ENCODE data around the gene SLC12A6. TPM values are rescaled to one million over a fixed set of nuclear protein-coding genes. Genes with fewer than 3 reads are reported as not detected.

The SLC12A6 gene
- total and polyA plus RNA-seq, 7 experiments from 2014 or later: 9.6 to 122 (median 104) TPM

- Histone ChIP-seq H3K27me3 (ENCODE audit: control insufficient read depth in 2 of 2, insufficient read depth in 2 of 2, low read length in 2 of 2) (no peaks in the 10 kb centered on the region), H3K36me3 (ENCODE audit: control insufficient read depth in 2 of 3, insufficient read depth in 3 of 3, low read length in 3 of 3) (no peaks in the 10 kb centered on the region), H3K9me3 (ENCODE audit: control insufficient read depth in 2 of 3, low read length in 3 of 3) (no peaks in the 10 kb centered on the region), H3K4me1 (ENCODE audit: control insufficient read depth in 2 of 2, insufficient read depth in 2 of 2, low read length in 2 of 2) (no peaks in the 10 kb centered on the region), H3K27ac (ENCODE audit: low read depth, low read length) (no peak overlapping the region), H3K4me3 (ENCODE audit: low read length) (no peak overlapping the region)
- Mint-ChIP-seq H3K27ac (peak overlapping the region in 4 of 9 donors; percentile 32 to 67 (median 44)), H3K4me3 (no peak overlapping the region), H3K36me3 (peaks cover 0 to 27% (median 10%) of the 10 kb centered on the region in 5 donors), H3K4me1 (peaks cover 0 to 68% (median 37%) of the 10 kb centered on the region in 7 donors), H3K9me3 (peaks cover 0 to 2% (median 0%) of the 10 kb centered on the region in 11 donors), H3K27me3 (no peaks in the 10 kb centered on the region)
- DNase-seq: no peak
- ATAC-seq: no peak
- CTCF ChIA-PET: interaction anchor here (1.4 kb wide), 1 partner anchor 38 kb away, joined by 4 read pairs; no protein-coding TSS in a partner anchor
- intact Hi-C loops (cut with micrococcal nuclease): no loop called here
- POLR2A ChIA-PET: no interaction called here
Measured at GRCh38 chr15:34279368-34279767, 58.2 kb downstream of the SLC12A6 start.

- peaks cover 0 to 4% (median 0%) of the 10 kb centered on the region in 3 experiments for H3K36me3 ChIP-seq (ENCODE audit: control insufficient read depth in 2 of 3, insufficient read depth in 3 of 3, low read length in 3 of 3)
- DNase-seq: no peak
- H3K4me1 Mint-ChIP-seq: peaks cover 0 to 55% (median 34%) of the 10 kb centered on the region in 7 donors
- no peak for ATAC-seq
- ChIA-PET POLR2A (no interaction called here), CTCF (interaction anchor here (0.7 kb wide), 1 partner anchor 11 kb away, joined by 3 read pairs; no protein-coding TSS in a partner anchor)
- H3K27ac Mint-ChIP-seq: peak overlapping the region in 3 of 9 donors; percentile 15 to 63 (median 17)
- H3K36me3 Mint-ChIP-seq: peaks cover 3 to 31% (median 17%) of the 10 kb centered on the region in 5 donors
- no peak overlapping the region for H3K4me3 ChIP-seq (ENCODE audit: low read length)
- H3K4me1 ChIP-seq (ENCODE audit: control insufficient read depth in 2 of 2, insufficient read depth in 2 of 2, low read length in 2 of 2): no peaks in the 10 kb centered on the region
- no peaks in the 10 kb centered on the region for H3K9me3 ChIP-seq (ENCODE audit: control insufficient read depth in 2 of 3, low read length in 3 of 3)
- intact Hi-C loops (cut with micrococcal nuclease): loop anchor here in 1 of 2 donors (2.0 kb wide), 1 partner anchor 23 kb away; no protein-coding TSS in a partner anchor
- peaks cover 0 to 2% (median 0%) of the 10 kb centered on the region in 11 donors for H3K9me3 Mint-ChIP-seq
- H3K27me3 Mint-ChIP-seq: no peaks in the 10 kb centered on the region
- no peaks in the 10 kb centered on the region for H3K27me3 ChIP-seq (ENCODE audit: control insufficient read depth in 2 of 2, insufficient read depth in 2 of 2, low read length in 2 of 2)
- H3K4me3 Mint-ChIP-seq: no peak overlapping the region
- no peak overlapping the region for H3K27ac ChIP-seq (ENCODE audit: low read depth, low read length)
Measured at GRCh38 chr15:34275721-34276120, 61.9 kb downstream of the SLC12A6 start.

- DNase-seq (no peak), ATAC-seq (no peak)
- Histone ChIP-seq H3K27ac (ENCODE audit: low read depth, low read length) (no peak overlapping the region), H3K9me3 (ENCODE audit: control insufficient read depth in 2 of 3, low read length in 3 of 3) (no peaks in the 10 kb centered on the region), H3K4me3 (ENCODE audit: low read length) (no peak overlapping the region), H3K27me3 (ENCODE audit: control insufficient read depth in 2 of 2, insufficient read depth in 2 of 2, low read length in 2 of 2) (no peaks in the 10 kb centered on the region), H3K36me3 (ENCODE audit: control insufficient read depth in 2 of 3, insufficient read depth in 3 of 3, low read length in 3 of 3) (peaks cover 0 to 4% (median 0%) of the 10 kb centered on the region in 3 experiments), H3K4me1 (ENCODE audit: control insufficient read depth in 2 of 2, insufficient read depth in 2 of 2, low read length in 2 of 2) (no peaks in the 10 kb centered on the region)
- H3K4me1 Mint-ChIP-seq: peaks cover 0 to 49% (median 29%) of the 10 kb centered on the region in 7 donors
- peaks cover 3 to 30% (median 17%) of the 10 kb centered on the region in 5 donors for H3K36me3 Mint-ChIP-seq
- no peaks in the 10 kb centered on the region for H3K9me3 Mint-ChIP-seq
- CTCF ChIA-PET: no interaction called here
- H3K4me3 Mint-ChIP-seq: no peak overlapping the region
- POLR2A ChIA-PET: no interaction called here
- peak overlapping the region in 2 of 9 donors; percentile 15 to 63 for H3K27ac Mint-ChIP-seq
- intact Hi-C loops (cut with micrococcal nuclease): no loop called here
- no peaks in the 10 kb centered on the region for H3K27me3 Mint-ChIP-seq
Measured at GRCh38 chr15:34275154-34275553, 62.4 kb downstream of the SLC12A6 start.

GRCh38 chr15:34271493-34271892 lies 66.1 kb downstream of the SLC12A6 start:
- Mint-ChIP-seq H3K4me3 (no peak overlapping the region), H3K27ac (peak overlapping the region in 2 of 9 donors; percentile 28 to 38), H3K27me3 (no peaks in the 10 kb centered on the region), H3K9me3 (no peaks in the 10 kb centered on the region), H3K4me1 (peaks cover 0 to 35% (median 19%) of the 10 kb centered on the region in 7 donors), H3K36me3 (peaks cover 3 to 34% (median 24%) of the 10 kb centered on the region in 5 donors)
- DNase-seq (no peak), ATAC-seq (no peak)
- no peaks in the 10 kb centered on the region for H3K4me1 ChIP-seq (ENCODE audit: control insufficient read depth in 2 of 2, insufficient read depth in 2 of 2, low read length in 2 of 2)
- peaks cover 0 to 4% (median 0%) of the 10 kb centered on the region in 3 experiments for H3K36me3 ChIP-seq (ENCODE audit: control insufficient read depth in 2 of 3, insufficient read depth in 3 of 3, low read length in 3 of 3)
- ChIA-PET CTCF (no interaction called here), POLR2A (no interaction called here)
- no peak overlapping the region for H3K27ac ChIP-seq (ENCODE audit: low read depth, low read length)
- no peaks in the 10 kb centered on the region for H3K27me3 ChIP-seq (ENCODE audit: control insufficient read depth in 2 of 2, insufficient read depth in 2 of 2, low read length in 2 of 2)
- intact Hi-C loops (cut with micrococcal nuclease): no loop called here
- H3K9me3 ChIP-seq (ENCODE audit: control insufficient read depth in 2 of 3, low read length in 3 of 3): no peaks in the 10 kb centered on the region
- no peak overlapping the region for H3K4me3 ChIP-seq (ENCODE audit: low read length)

GRCh38 chr15:34266751-34267150 lies 70.8 kb downstream of the SLC12A6 start:
- no peaks in the 10 kb centered on the region for H3K27me3 Mint-ChIP-seq
- no peak overlapping the region for H3K4me3 Mint-ChIP-seq
- H3K4me3 ChIP-seq (ENCODE audit: low read length): no peak overlapping the region
- no peaks in the 10 kb centered on the region for H3K27me3 ChIP-seq (ENCODE audit: control insufficient read depth in 2 of 2, insufficient read depth in 2 of 2, low read length in 2 of 2)
- H3K27ac Mint-ChIP-seq: peak overlapping the region in 5 of 9 donors; percentile 2 to 83 (median 69)
- H3K9me3 ChIP-seq (ENCODE audit: control insufficient read depth in 2 of 3, low read length in 3 of 3): no peaks in the 10 kb centered on the region
- peaks cover 3 to 27% (median 15%) of the 10 kb centered on the region in 5 donors for H3K36me3 Mint-ChIP-seq
- no peaks in the 10 kb centered on the region for H3K9me3 Mint-ChIP-seq
- POLR2A ChIA-PET: no interaction called here
- CTCF ChIA-PET: no interaction called here
- no peak overlapping the region for H3K27ac ChIP-seq (ENCODE audit: low read depth, low read length)
- DNase-seq (no peak), ATAC-seq (no peak)
- H3K4me1 Mint-ChIP-seq: peaks cover 0 to 36% (median 19%) of the 10 kb centered on the region in 7 donors
- no peaks in the 10 kb centered on the region for H3K4me1 ChIP-seq (ENCODE audit: control insufficient read depth in 2 of 2, insufficient read depth in 2 of 2, low read length in 2 of 2)
- intact Hi-C loops (cut with micrococcal nuclease): no loop called here
- no peaks in the 10 kb centered on the region for H3K36me3 ChIP-seq (ENCODE audit: control insufficient read depth in 2 of 3, insufficient read depth in 3 of 3, low read length in 3 of 3)

- ATAC-seq (no peak), DNase-seq (no peak)
- peak overlapping the region in 3 of 9 donors; percentile 25 to 38 (median 29) for H3K27ac Mint-ChIP-seq
- ChIA-PET POLR2A (interaction anchor here (0.6 kb wide), 1 partner anchor 9 kb away, joined by 4 read pairs; no protein-coding TSS in a partner anchor), CTCF (no interaction called here)
- intact Hi-C loops (cut with micrococcal nuclease): no loop called here
- no peak overlapping the region for H3K27ac ChIP-seq (ENCODE audit: low read depth, low read length)
- no peaks in the 10 kb centered on the region for H3K9me3 ChIP-seq (ENCODE audit: control insufficient read depth in 2 of 3, low read length in 3 of 3)
- H3K36me3 Mint-ChIP-seq: peaks cover 0 to 17% (median 5%) of the 10 kb centered on the region in 5 donors
- no peak overlapping the region for H3K4me3 Mint-ChIP-seq
- peaks cover 0 to 27% (median 15%) of the 10 kb centered on the region in 7 donors for H3K4me1 Mint-ChIP-seq
- H3K4me1 ChIP-seq (ENCODE audit: control insufficient read depth in 2 of 2, insufficient read depth in 2 of 2, low read length in 2 of 2): no peaks in the 10 kb centered on the region
- H3K27me3 Mint-ChIP-seq: no peaks in the 10 kb centered on the region
- H3K9me3 Mint-ChIP-seq: no peaks in the 10 kb centered on the region
- no peaks in the 10 kb centered on the region for H3K27me3 ChIP-seq (ENCODE audit: control insufficient read depth in 2 of 2, insufficient read depth in 2 of 2, low read length in 2 of 2)
- H3K4me3 ChIP-seq (ENCODE audit: low read length): no peak overlapping the region
- H3K36me3 ChIP-seq (ENCODE audit: control insufficient read depth in 2 of 3, insufficient read depth in 3 of 3, low read length in 3 of 3): no peaks in the 10 kb centered on the region
Measured at GRCh38 chr15:34264076-34264475, 73.5 kb downstream of the SLC12A6 start.

- intact Hi-C loops (cut with micrococcal nuclease): no loop called here
- Histone ChIP-seq H3K27me3 (ENCODE audit: control insufficient read depth in 2 of 2, insufficient read depth in 2 of 2, low read length in 2 of 2) (no peaks in the 10 kb centered on the region), H3K4me3 (ENCODE audit: low read length) (no peak overlapping the region), H3K36me3 (ENCODE audit: control insufficient read depth in 2 of 3, insufficient read depth in 3 of 3, low read length in 3 of 3) (peaks cover 0 to 14% (median 10%) of the 10 kb centered on the region in 3 experiments), H3K27ac (ENCODE audit: low read depth, low read length) (no peak overlapping the region), H3K4me1 (ENCODE audit: control insufficient read depth in 2 of 2, insufficient read depth in 2 of 2, low read length in 2 of 2) (no peaks in the 10 kb centered on the region), H3K9me3 (ENCODE audit: control insufficient read depth in 2 of 3, low read length in 3 of 3) (no peaks in the 10 kb centered on the region)
- H3K4me3 Mint-ChIP-seq: no peak overlapping the region
- H3K27ac Mint-ChIP-seq: peak overlapping the region in 2 of 9 donors; percentile 46 to 59
- no peak for DNase-seq
- ChIA-PET POLR2A (no interaction called here), CTCF (no interaction called here)
- H3K4me1 Mint-ChIP-seq: peaks cover 0 to 21% (median 13%) of the 10 kb centered on the region in 7 donors
- H3K27me3 Mint-ChIP-seq: no peaks in the 10 kb centered on the region
- no peaks in the 10 kb centered on the region for H3K9me3 Mint-ChIP-seq
- H3K36me3 Mint-ChIP-seq: peaks cover 5 to 24% (median 12%) of the 10 kb centered on the region in 5 donors
- no peak for ATAC-seq
Measured at GRCh38 chr15:34262362-34262761, 75.2 kb downstream of the SLC12A6 start.

Measured in naive thymus-derived CD4-positive, alpha-beta T cell (primary cell).